Stimulated activated CD4-positive, alpha-beta T cell treated with anti-CD3 and anti-CD28 coated beads, Interleukin-1b, Interleukin-23, amount 100 ng/mL, for 1 hour (primary cell): ENCODE data around the gene RFX8.

ENCODE experiments used
- DNase-seq, 2 donors: peaks; one replicate each; pipeline ENCODE4 v3.0.0-alpha.2; 2020; ENCODE audit warnings: low read depth in 2 of 2

The RFX8 gene

DNA sequence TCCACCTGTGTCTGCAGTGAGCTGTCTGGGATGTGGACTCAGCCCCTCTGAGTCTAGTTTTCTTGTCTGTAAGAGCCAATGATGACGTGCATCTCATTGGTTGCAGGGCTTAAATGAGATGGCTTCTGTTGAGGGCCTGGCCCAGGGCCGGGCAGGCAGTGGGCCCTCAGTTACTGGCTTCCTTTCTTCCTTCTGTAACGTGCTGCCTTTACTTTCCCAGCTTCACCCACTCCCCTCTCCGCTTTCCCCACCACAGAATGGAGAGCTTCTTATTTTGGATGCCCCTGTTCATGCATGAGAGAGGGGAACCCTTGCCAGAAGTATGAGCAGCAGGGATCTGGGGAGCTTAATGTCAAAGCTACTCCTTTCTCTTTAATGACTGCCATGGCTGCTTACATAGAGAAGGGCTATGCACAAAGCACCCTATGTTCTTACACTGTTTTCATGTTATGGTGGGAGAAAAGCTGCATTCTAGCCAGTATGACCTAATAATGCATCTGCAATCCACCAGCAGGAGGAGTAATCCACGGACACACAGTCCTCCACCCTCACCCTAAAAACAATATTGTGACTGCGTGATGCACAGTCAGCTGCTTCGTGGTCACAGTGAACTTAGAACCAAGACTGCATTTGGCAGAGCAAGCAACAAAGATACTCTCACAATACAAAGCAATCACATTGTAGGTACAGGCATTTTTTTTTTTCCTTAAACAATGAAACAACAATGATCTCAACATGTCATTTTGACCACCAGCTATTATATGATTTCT, 124.8 kb downstream of the RFX8 start:
- DNase-seq, result no peak

DNA sequence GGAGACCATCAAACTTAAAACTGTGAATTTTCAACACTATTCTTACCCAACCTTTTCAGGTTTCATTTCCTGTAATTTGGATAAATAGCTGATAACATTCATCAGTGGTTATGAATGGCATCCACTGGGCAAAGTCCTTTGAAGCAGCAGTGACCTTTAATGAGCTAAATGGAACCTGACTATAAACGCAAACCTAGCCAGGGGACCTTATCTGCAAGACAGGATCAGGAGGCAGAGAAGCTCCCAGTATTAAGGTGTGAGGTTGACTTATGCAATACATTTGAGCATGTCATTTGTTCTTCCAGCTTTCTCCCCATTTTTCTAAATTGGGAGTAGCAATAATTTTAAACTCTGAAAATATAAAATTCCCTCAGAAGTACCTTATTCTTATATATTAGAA, 126.0 kb downstream of the RFX8 start:
- no peak for DNase-seq
